DMS153 treated with DMSO at 0.1 percent for 48 hours (cell line): Measurements from ENCODE around the gene BOC.

Source experiments
- DNase-seq: peaks from one replicate; lab custom pipeline; 2025; ENCODE audit not compliant: unreplicated experiment; lab: John Stamatoyannopoulos, UW

The BOC gene

GRCh38 chr3:113193288-113193687, 18.1 kb upstream of the BOC start:
- DNase-seq = no peak

GRCh38 chr3:113193719-113194118, 17.6 kb upstream of the BOC start:
- DNase-seq = no peak

GRCh38 chr3:113194823-113195401, 16.4 kb upstream of the BOC start:
- DNase-seq = no peak

GRCh38 chr3:113200351-113200750, 11.0 kb upstream of the BOC start:
- no peak for DNase-seq

GRCh38 chr3:113200946-113201345, 10.4 kb upstream of the BOC start:
- DNase-seq = no peak

GRCh38 chr3:113204371-113204770, 7.0 kb upstream of the BOC start:
- DNase-seq = no peak

GRCh38 chr3:113205481-113205880, 5.9 kb upstream of the BOC start:
- DNase-seq = no peak

GRCh38 chr3:113210604-113211329, 590 bp upstream of the BOC start:
- DNase-seq = no peak

GRCh38 chr3:113212150-113212843, 940 bp downstream of the BOC start:
- DNase-seq = no peak

- DNase-seq = no peak
These were observed 1.6 kb downstream of the BOC start for GRCh38 chr3:113212844-113213375.

GRCh38 chr3:113213896-113214587, 2.7 kb downstream of the BOC start:
- no peak for DNase-seq

GRCh38 chr3:113214917-113215595, 3.7 kb downstream of the BOC start:
- no peak for DNase-seq

GRCh38 chr3:113216393-113216792, 5.0 kb downstream of the BOC start:
- no peak for DNase-seq

GRCh38 chr3:113218011-113218680, 6.8 kb downstream of the BOC start:
- DNase-seq = no peak

GRCh38 chr3:113218681-113219045, 7.3 kb downstream of the BOC start:
- DNase-seq = no peak

- DNase-seq = no peak
These were observed 8.4 kb downstream of the BOC start for GRCh38 chr3:113219605-113220300.

GRCh38 chr3:113220721-113221120, 9.4 kb downstream of the BOC start:
- DNase-seq = no peak

GRCh38 chr3:113221721-113222257, 10.4 kb downstream of the BOC start:
- no peak for DNase-seq

- DNase-seq = peak; percentile 77
These were observed 11.2 kb downstream of the BOC start for GRCh38 chr3:113222451-113223086.
